AG04450 (cell line): Measurements from ENCODE around the gene HMX1. TPM values are rescaled to one million over a fixed set of nuclear protein-coding genes. Genes with fewer than 3 reads are reported as not detected.

Source experiments
- CTCF ChIA-PET: fragments of 300-600, 350-600 bp; formaldehyde crosslinking; extraction: SDS; loops from one replicate; lab custom pipeline; 2022; ENCODE audit warnings: antibody characterized with exemption, inconsistent platforms; lab: Charles Lee
- POLR2A ChIA-PET: fragments of 350-600 bp; formaldehyde crosslinking; extraction: SDS; loops from one replicate; lab custom pipeline; 2021; ENCODE audit warnings: antibody characterized with exemption, inconsistent platforms; lab: Yijun Ruan, JAX
- DNase-seq: peaks from one replicate; pipeline ENCODE4 v3.0.0-alpha.2; 2011; ENCODE audit warnings: low read depth, low spot score
- H3K27ac ChIP-seq: one replicate; pipeline ENCODE4 v1.5.1; 2012; ENCODE audit warnings: low read depth, low read length, control low read depth
- H3K27me3 ChIP-seq: one replicate; pipeline ENCODE4 v1.6.0; 2012; ENCODE audit warnings: low read length; ENCODE audit not compliant: control insufficient read depth, insufficient read depth
- H3K4me3 ChIP-seq: 2 replicates; pipeline ENCODE4 v1.5.1; 2011; ENCODE audit warnings: mild to moderate bottlenecking, low read depth, low read length, control low read depth
- H3K9me3 ChIP-seq: 2 replicates; pipeline ENCODE4 v1.5.1; 2012; ENCODE audit warnings: low read length; ENCODE audit not compliant: control insufficient read depth, insufficient read depth
- polyA plus RNA-seq: library from polyadenylated mRNA; depleted of rRNA; stranded (reverse); fragments of >200 nt; gene quantifications from 2 replicates; pipeline ENCODE4 v1.2.3, GENCODE V29; 2011
- TF ChIP-seq, protein P1 (sequence below): IDR thresholded peaks from 2 replicates; pipeline ENCODE4 v1.5.1; 2011; ENCODE audit warnings: low read depth, low read length, control low read depth, inconsistent platforms

The HMX1 gene
- polyA plus RNA-seq, 1 experiment = not detected

DNA sequence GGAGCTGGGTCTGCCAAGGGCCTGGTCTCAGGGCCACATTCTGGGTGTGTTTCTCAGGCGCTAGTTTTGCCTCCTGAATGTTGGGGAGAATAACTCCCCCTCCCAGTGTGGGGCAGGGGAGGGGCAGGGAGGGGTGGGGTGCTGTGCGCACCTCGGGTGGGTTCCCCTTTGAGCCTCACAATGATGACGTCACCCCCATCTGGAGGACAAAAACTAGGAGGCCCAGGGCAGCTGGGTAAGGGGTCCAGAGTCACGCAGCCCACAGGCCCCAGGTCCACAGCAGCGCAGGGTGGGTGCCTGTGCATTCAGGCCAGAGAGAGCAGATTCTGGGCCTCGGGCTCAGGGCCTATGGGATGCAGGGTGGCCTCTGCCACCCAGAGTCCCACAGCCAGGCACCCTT, 23.7 kb upstream of the HMX1 start:
- H3K9me3 ChIP-seq = peaks cover 11% of the 10 kb centered on the region
- ChIA-PET CTCF (no interaction called here), POLR2A (no interaction called here)
- DNase-seq = no peak
- H3K4me3 ChIP-seq = no peak overlapping the region
- TF ChIP-seq, protein P1, sequence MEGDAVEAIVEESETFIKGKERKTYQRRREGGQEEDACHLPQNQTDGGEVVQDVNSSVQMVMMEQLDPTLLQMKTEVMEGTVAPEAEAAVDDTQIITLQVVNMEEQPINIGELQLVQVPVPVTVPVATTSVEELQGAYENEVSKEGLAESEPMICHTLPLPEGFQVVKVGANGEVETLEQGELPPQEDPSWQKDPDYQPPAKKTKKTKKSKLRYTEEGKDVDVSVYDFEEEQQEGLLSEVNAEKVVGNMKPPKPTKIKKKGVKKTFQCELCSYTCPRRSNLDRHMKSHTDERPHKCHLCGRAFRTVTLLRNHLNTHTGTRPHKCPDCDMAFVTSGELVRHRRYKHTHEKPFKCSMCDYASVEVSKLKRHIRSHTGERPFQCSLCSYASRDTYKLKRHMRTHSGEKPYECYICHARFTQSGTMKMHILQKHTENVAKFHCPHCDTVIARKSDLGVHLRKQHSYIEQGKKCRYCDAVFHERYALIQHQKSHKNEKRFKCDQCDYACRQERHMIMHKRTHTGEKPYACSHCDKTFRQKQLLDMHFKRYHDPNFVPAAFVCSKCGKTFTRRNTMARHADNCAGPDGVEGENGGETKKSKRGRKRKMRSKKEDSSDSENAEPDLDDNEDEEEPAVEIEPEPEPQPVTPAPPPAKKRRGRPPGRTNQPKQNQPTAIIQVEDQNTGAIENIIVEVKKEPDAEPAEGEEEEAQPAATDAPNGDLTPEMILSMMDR = no peak
- H3K27me3 ChIP-seq = peaks cover 44% of the 10 kb centered on the region
- H3K27ac ChIP-seq = no peak overlapping the region

DNA sequence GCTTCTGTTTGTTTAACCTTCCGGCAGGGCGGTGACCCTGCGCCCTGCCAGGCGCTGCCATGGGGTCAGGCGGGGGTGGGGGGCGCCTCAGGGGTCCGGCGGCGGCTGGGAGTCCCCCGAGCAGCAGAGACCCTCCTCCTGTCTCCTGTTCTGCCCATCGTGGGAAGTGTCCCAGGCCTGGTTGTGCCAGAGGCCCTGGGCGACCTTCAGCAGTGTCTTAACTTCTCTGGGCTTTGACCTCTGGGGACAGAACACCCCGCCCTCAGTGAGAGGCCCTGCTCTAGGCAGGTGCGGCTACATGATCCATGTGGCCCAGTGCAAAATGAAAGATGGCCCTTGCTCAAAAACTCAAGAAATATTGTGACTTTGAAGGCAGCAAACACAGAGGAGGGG, 22.8 kb upstream of the HMX1 start:
- ChIA-PET POLR2A (no interaction called here), CTCF (no interaction called here)
- TF ChIP-seq, protein P1 = no peak
- Histone ChIP-seq H3K4me3 (no peak overlapping the region), H3K27ac (no peak overlapping the region), H3K9me3 (peaks cover 2% of the 10 kb centered on the region), H3K27me3 (peaks cover 49% of the 10 kb centered on the region)
- no peak for DNase-seq

DNA sequence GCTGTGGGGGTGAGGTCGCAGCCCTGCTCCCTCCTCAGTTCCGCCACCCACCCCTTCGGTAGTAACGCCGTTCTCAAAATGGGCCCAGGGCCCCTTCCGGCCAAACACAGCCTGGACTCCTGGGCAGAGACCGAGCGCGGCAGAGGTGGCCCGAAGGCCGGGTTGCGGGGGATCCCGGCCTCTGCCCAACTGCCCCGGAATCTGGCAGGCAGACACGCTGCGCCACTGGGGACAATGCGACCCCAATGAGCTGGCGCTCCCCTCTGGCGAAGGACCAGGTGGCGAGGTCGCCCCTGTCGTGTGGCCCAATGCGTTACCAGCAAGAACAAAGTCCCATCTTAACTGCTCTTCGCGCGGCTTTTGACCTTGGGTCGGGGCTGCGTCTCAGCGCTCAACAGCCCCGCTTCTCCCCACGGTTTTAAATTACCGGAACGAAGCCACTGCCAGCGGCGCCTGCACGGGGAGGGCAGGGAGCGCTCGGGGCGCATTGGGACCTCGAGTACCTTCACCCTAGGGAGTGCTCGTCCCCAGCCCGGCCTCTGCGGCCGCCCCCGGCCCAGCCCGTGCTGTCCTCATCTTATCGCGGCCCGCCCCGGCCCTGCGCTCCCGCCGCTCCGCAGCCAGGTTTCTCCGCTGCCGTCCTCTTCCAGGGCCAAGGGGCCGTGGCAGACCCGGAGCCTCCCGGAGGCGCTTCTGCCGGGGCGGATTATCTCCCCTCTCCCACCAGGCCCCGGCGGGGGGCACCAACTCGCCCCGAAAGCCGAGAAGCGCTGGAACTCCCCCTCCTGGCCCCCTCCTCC, 22.2 kb upstream of the HMX1 start:
- POLR2A ChIA-PET = no interaction called here
- CTCF ChIA-PET = no interaction called here
- TF ChIP-seq, protein P1 = no peak
- Histone ChIP-seq H3K9me3 (no peaks in the 10 kb centered on the region; the same call in 1 of the 2 replicates), H3K27me3 (peaks cover 52% of the 10 kb centered on the region), H3K27ac (no peak overlapping the region), H3K4me3 (no peak overlapping the region)
- DNase-seq = no peak

DNA sequence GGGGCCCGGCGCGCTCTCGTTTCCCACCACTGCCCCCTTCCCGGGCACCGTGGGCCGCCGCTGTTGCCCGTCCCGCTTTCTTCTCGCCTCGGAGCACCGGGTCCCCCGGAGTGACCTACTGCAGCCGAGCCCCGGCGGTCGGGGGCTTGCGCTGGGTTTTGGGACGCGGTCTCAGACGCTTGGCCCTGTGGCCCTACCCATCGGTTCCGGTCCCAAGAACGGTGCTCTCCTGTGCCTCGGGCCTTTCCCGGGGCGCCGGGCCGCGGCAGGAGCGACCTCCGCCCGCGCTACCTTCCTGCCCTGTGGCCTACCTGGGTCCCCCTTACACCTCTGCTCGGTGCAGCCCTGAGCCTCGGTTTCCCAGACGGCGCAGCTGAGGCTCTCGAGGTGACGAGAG, 21.6 kb upstream of the HMX1 start:
- ChIA-PET POLR2A (no interaction called here), CTCF (no interaction called here)
- Histone ChIP-seq H3K9me3 (no peaks in the 10 kb centered on the region; the same call in 1 of the 2 replicates), H3K27me3 (peaks cover 57% of the 10 kb centered on the region), H3K27ac (no peak overlapping the region), H3K4me3 (no peak overlapping the region)
- DNase-seq = no peak
- TF ChIP-seq, protein P1 = no peak

DNA sequence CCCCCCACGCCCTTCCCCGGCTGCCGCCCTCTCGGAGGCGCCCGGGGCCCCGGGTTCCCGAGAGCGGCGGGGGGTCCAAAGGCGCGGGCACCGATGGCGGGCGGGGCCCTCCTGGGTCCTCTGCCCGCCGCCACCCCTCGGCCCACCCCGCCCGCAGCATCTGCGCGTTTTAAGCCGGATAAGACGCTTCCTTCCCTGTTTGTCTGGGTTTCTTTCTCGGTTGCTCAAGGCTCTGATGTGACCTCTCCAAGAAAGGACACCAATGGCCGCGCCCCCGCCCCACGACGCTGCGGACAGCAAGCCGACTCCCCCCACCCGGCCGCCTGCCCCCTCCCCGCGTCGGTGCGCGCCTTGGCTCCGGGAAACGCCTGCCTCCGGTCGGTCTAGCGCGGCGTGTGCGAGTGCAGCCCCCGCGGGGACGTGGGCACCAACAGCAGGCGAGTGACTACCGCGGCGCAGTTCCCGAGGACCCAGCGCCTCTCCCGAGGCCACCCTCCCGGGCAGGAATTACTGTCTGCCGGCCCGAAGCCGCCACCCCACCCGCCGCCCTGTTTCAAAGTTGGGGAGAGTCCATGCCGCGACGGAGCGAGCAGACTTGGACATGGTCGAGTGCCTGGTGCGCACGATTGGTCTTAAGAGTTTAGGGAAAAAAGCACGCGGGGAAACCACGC, 21.1 kb upstream of the HMX1 start:
- TF ChIP-seq, protein P1 = no peak
- ChIA-PET POLR2A (no interaction called here), CTCF (no interaction called here)
- Histone ChIP-seq H3K27me3 (peaks cover 58% of the 10 kb centered on the region), H3K9me3 (no peaks in the 10 kb centered on the region; the same call in 1 of the 2 replicates), H3K4me3 (no peak overlapping the region), H3K27ac (no peak overlapping the region)
- DNase-seq = no peak
